Limb (tissue), 2 donors: ENCODE results near the gene ANKRD27.
A peak's percentile ranks its signal among the peaks of the same experiment; 100 is the strongest.
"Not testable (repeated sequence)": the region's sequence is repeated elsewhere in the genome, so short reads cannot be mapped to it uniquely, and the experiment has no call there.

ENCODE experiments used
- DNase-seq, 2 donors: peaks; one replicate each; pipeline ENCODE4 v3.0.0-alpha.2; 2016; ENCODE audit errors: extremely low spot score in 2 of 2

Gene ANKRD27

DNA sequence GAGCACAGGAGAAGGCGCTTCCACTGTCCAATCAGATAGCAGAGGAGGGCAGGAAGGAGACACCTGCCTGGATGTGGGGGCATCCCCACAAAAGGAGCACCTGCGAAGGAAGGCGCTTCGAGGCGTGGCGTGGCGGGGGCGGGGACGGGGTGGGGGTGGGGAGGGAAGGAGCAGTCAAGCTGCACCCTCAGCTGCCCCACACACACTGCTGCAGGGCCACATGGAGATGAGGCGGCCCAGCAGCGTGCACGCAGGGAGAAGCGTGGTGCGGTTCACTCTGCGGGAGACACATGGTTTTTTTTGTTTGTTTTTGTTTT lies 21.4 kb downstream of the ANKRD27 start:
- no peak for DNase-seq

- DNase-seq = peak in 1 of 2 donors; percentile 61
Observed at GRCh38 chr19:32652894-32653598, 21.9 kb downstream of the ANKRD27 start.

- DNase-seq = not testable (repeated sequence)
Observed at GRCh38 chr19:32652331-32652730, 22.6 kb downstream of the ANKRD27 start.

GRCh38 chr19:32651729-32652140 lies 23.2 kb downstream of the ANKRD27 start:
- peak; percentile 38 to 54 for DNase-seq

DNA sequence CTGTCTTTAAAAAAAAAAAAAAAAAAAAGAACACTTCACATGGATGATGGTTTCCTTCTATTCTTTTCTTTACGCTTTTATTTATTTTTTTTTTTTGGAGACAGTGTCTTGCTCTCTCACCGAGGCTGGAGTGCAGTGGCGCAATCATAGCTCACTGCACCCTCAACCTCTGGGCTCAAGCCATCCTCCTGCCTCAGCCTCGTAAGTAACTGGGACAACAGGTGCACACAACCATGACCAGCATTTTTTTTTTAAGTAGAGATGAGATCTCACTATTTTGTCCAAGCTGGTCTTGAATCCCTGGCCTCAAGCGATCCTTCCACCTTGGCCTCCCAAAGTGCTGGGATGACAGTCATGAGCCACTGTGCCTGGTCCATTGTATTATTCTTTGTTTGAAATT lies 24.3 kb downstream of the ANKRD27 start:
- DNase-seq = no peak

- no peak for DNase-seq
Observed at GRCh38 chr19:32649751-32650150, 25.2 kb downstream of the ANKRD27 start.

DNA sequence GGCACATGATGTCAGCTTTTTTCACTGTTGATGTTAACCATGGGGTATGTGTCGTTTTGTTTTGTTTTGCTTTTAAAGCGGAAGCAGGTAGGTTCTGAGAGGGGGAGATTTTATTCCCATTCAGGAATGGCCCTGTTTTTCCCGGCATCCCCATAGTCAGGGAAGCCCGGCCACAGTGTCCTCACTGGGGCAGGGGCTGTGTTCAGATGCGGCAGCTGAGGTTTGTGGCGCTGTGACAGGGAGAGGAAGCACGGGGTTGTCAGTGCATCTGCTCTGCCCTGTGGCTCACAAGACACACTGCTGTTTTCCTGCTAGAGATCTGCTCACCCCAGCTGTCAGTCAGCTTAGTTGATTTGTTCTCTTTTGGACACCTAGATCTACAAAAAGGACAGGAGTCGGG lies 27.6 kb downstream of the ANKRD27 start:
- no peak for DNase-seq

- DNase-seq = no peak
Observed at GRCh38 chr19:32646556-32646955, 28.4 kb downstream of the ANKRD27 start.

- no peak for DNase-seq
Observed at GRCh38 chr19:32642771-32643170, 32.2 kb downstream of the ANKRD27 start.

DNA sequence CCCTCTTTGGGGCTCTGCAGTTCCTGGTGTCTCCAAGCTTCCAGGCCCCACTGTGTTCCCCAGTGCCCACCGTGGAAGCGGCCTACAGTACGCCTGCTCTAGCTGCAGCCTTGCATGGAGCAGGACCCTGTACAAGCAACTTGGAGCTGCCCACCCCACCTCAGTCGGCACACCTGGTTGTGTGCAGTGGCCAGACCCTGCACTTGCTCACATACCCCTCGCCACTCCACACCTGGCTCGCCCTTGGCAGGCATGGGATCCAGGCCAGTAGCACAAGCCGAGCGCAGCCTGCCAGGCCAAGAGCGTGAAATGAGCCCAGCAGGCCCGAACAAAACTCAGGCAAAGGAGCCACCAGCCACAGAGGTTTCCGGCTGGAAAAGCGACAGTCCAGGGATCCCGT lies 36.4 kb downstream of the ANKRD27 start:
- DNase-seq = no peak

DNA sequence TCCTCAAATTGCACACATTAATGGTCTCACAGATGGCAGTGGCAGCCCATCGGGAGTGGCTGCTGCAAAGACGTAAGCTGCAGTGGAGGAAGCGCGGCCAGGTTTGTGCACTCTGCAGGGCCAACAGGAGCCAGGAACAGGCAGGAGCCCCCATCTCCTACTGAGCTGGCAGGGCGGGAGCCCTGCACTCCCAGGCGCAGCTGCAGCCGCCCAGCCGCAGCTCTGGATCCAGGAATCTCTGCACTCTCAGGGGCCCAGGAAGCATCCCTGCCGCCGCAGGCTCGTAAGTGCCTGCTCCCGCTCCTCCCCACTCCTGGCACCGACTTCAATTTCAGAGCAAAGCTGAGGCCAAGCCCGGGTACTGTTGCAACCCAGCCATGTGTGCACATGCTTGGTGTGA lies 37.5 kb downstream of the ANKRD27 start:
- no peak for DNase-seq

- no peak for DNase-seq
Observed at GRCh38 chr19:32631381-32631780, 43.6 kb downstream of the ANKRD27 start.

GRCh38 chr19:32630338-32630737 lies 44.6 kb downstream of the ANKRD27 start:
- no peak for DNase-seq

DNA sequence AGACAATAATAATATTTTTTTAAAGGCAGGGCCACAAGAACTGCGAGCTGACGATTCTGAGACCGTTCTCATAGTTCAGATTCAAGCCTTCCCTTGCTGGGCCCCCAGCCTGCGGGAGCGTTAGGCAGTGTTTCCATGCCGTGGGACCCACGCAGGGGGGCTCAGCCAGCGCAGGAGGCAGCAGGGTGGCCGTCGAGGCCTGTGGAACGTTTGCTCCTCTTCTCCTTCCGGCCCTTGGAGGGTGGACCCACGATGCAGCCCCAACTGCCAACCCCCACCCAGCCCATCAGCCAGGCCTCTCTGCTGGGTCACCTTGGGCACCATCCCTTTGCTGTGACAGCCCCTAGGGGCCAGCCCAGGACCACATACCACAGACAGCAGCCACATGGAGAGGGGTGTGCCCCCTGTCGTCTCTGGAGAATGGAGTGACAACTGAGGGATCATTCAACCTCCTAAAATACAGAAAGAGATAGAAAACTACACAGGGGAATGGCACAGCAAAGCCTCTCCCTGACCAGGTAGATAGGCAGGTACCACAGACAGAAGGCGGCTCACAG lies 47.2 kb downstream of the ANKRD27 start:
- DNase-seq = no peak

DNA sequence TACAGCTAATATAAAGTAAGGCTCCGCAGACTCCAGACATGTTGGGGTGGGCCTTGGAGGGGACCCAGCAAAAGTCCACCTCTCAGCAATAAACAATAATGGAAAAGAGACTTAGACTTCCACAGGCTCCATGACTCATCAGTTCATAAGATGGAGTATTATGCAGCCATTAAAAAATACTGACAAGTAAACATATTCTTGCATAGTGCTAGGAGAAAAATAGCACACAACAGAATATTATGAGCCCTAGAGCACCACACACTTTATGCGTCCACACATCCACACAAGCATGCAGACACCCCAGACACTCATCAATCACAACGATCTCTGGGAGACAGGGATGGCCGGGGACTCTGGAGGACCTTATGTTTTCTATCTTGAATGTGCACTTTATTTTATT lies 48.0 kb downstream of the ANKRD27 start:
- DNase-seq = no peak

GRCh38 chr19:32624410-32624809 lies 50.6 kb downstream of the ANKRD27 start:
- no peak for DNase-seq

- no peak for DNase-seq
Observed at GRCh38 chr19:32622002-32622401, 53.0 kb downstream of the ANKRD27 start.

GRCh38 chr19:32619051-32619685 lies 55.8 kb downstream of the ANKRD27 start:
- no peak for DNase-seq

DNA sequence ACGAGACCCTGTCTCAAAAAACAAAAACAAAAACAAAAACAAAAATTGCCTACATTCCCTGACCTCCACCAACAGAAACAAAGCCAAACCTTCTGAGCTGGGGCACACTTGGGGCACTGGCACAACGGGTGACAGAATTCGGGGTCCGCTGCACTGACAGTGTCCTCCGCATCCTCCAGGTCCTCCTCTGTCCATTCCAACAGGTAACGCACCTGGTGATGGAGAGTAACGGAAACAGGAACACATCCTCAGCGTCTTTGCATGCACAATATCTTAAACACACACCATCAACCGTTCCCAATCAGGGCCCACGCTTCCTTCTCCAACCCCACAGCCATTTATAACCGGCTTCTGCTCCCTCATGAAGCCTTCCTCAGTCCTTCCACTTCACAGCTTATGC lies 59.4 kb downstream of the ANKRD27 start:
- no peak for DNase-seq

GRCh38 chr19:32614916-32615315 lies 60.1 kb downstream of the ANKRD27 start:
- DNase-seq = no peak

GRCh38 chr19:32613008-32613407 lies 62.0 kb downstream of the ANKRD27 start:
- DNase-seq = no peak

GRCh38 chr19:32611161-32611560 lies 63.8 kb downstream of the ANKRD27 start:
- no peak for DNase-seq

GRCh38 chr19:32607479-32607878 lies 67.5 kb downstream of the ANKRD27 start:
- DNase-seq = no peak
